Measurements from ENCODE around the gene PI4KA.

- TF ChIP-seq CTCF (conservative IDR thresholded peaks at IDR 0.05; ENCODE audit: low read depth in 2 of 2): no peak
- no peak for TF ChIP-seq EZH2 (IDR thresholded peaks at IDR 0.05; ENCODE audit: low read depth, unreplicated experiment)
- no peak for TF ChIP-seq EZH2phosphoT487 (IDR thresholded peaks at IDR 0.05; ENCODE audit: unreplicated experiment)
- TF ChIP-seq JUNB (IDR thresholded peaks at IDR 0.05; ENCODE audit: unreplicated experiment): no peak
- TF ChIP-seq REST (IDR thresholded peaks at IDR 0.05; ENCODE audit: unreplicated experiment): no peak
- TF ChIP-seq NANOG (IDR thresholded peaks at IDR 0.05; ENCODE audit: borderline replicate concordance): no peak
- TF ChIP-seq POLR2AphosphoS5 (IDR thresholded peaks at IDR 0.05; ENCODE audit: low read depth): no peak
- no peak for TF ChIP-seq CREB1 (CRISPR knock-in tag; IDR thresholded peaks at IDR 0.05; ENCODE audit: low read depth)
- no peak for TF ChIP-seq ETS1 (IDR thresholded peaks at IDR 0.05)
- no peak for TF ChIP-seq ZNF331 (CRISPR knock-in tag; IDR thresholded peaks at IDR 0.05; ENCODE audit: low read depth)
- TF ChIP-seq STAT1 (IDR thresholded peaks at IDR 0.05; ENCODE audit: unreplicated experiment): no peak
- no peak for TF ChIP-seq ZNF462 (CRISPR knock-in tag; IDR thresholded peaks at IDR 0.05)
- no peak for TF ChIP-seq ZNF114 (CRISPR knock-in tag; IDR thresholded peaks at IDR 0.05)
These were observed 200.6 kb downstream of the PI4KA start for GRCh38 chr22:20657963-20658362.
